HCT116 (cell line): ENCODE measurements around the gene ACOXL. TPM values are rescaled to one million over a fixed set of nuclear protein-coding genes. Genes with fewer than 3 reads are reported as not detected.

ENCODE experiments used
- ATAC-seq: fragments of 200-7000 bp; cut with Tn5 transposase; 2 replicates; pipeline ENCODE4 v1.9.1; 2020; ENCODE audit warnings: mild to moderate bottlenecking, moderate library complexity
- BruUV-seq: library from RNA; stranded (reverse); fragments of 400-500 nt; replicated peaks from 2 replicates; lab custom pipeline; 2021; lab: Mats Ljungman, UMichigan
- CTCF ChIA-PET: fragments of 300-600 bp; sonication (Branson Sonifier 250); formaldehyde crosslinking; loops from one replicate; lab custom pipeline; 2021; ENCODE audit warnings: antibody characterized with exemption; lab: Charles Lee
- POLR2A ChIA-PET: fragments of 300-600, 350-600 bp; sonication (Branson Sonifier 250); formaldehyde crosslinking; loops from one replicate; lab custom pipeline; 2021; ENCODE audit warnings: antibody characterized with exemption; lab: Charles Lee
- RAD21 ChIA-PET, 2 experiments: fragments of 300-600 bp; sonication (Branson Sonifier 250); formaldehyde crosslinking; loops; one replicate each; lab custom pipeline; 2023; ENCODE audit warnings: low total read pairs in 2 of 2; ENCODE audit not compliant: uncharacterized antibody in 2 of 2, unreplicated experiment in 2 of 2, low non-redundant PET in 1 of 2; lab: Charles Lee
- DNase-seq: peaks from one replicate; pipeline ENCODE4 v3.0.0-alpha.2; 2010; ENCODE audit warnings: low read depth, low spot score
- H2AFZ ChIP-seq: fragments of 200-600 bp; shearing (Covaris generic), sonication (generic); 2 replicates; pipeline ENCODE4 v1.6.1; 2017; ENCODE audit warnings: low read depth, mixed run types, mixed read lengths, antibody characterized with exemption, low read length; ENCODE audit not compliant: poor library complexity, severe bottlenecking
- H3K27ac ChIP-seq: 2 replicates; pipeline ENCODE4 v1.5.1; 2012; ENCODE audit warnings: low read depth, low read length
- H3K27me3 ChIP-seq: fragments of 200-600 bp; sonication (generic); 2 replicates; pipeline ENCODE4 v1.6.1; 2016; ENCODE audit warnings: mixed run types, low read length, mixed read lengths; ENCODE audit not compliant: insufficient read depth
- H3K36me3 ChIP-seq, 2 experiments: fragments of 200-500 bp in 1 of 2; fragments of 200-600 bp in 1 of 2; sonication (Bioruptor generic) in 1 of 2; sonication (generic) in 1 of 2; 2 replicates each; pipeline versions ENCODE4 v1.5.1 to v1.6.1; 2014 to 2016; ENCODE audit warnings: low read length in 2 of 2, inconsistent platforms in 1 of 2, mixed read lengths in 1 of 2, mixed run types in 1 of 2; ENCODE audit not compliant: insufficient read depth in 2 of 2, control insufficient read depth in 1 of 2
- H3K4me1 ChIP-seq, 2 experiments: fragments of 200-600 bp in 1 of 2; sonication (generic) in 1 of 2; 2 replicates each; pipeline versions ENCODE4 v1.5.1 to v1.6.1; 2012 to 2017; ENCODE audit warnings: low read length in 2 of 2, inconsistent platforms in 1 of 2, mild to moderate bottlenecking in 1 of 2, mixed read lengths in 1 of 2, mixed run types in 1 of 2, moderate library complexity in 1 of 2; ENCODE audit not compliant: insufficient read depth in 2 of 2, control insufficient read depth in 1 of 2
- H3K4me2 ChIP-seq: fragments of 200-600 bp; sonication (generic); 2 replicates; pipeline ENCODE4 v1.6.1; 2017; ENCODE audit warnings: mixed run types, low read length, mixed read lengths
- H3K4me3 ChIP-seq, 2 experiments: fragments of 200-600 bp in 1 of 2; sonication (generic) in 1 of 2; replicated peaks in 1 of 2; 2 replicates each; pipeline ENCODE4 v1.5.1; 2011 to 2016; ENCODE audit warnings: low read length in 2 of 2, control low read depth in 1 of 2, low read depth in 1 of 2, mild to moderate bottlenecking in 1 of 2, mixed read lengths in 1 of 2, mixed run types in 1 of 2
- H3K79me2 ChIP-seq: fragments of 200-600 bp; sonication (generic); 2 replicates; pipeline ENCODE4 v1.6.1; 2017; ENCODE audit warnings: mild to moderate bottlenecking, mixed run types, low read length, moderate library complexity, mixed read lengths; ENCODE audit not compliant: insufficient read depth
- H3K9ac ChIP-seq: fragments of 200-600 bp; sonication (generic); 2 replicates; pipeline ENCODE4 v1.6.1; 2016; ENCODE audit warnings: low read length, mixed read lengths
- H3K9me2 ChIP-seq: fragments of 200-600 bp; sonication (generic), shearing (Covaris generic); 2 replicates; pipeline ENCODE4 v1.6.1; 2017; ENCODE audit warnings: mixed run types, mild to moderate bottlenecking, moderate library complexity; ENCODE audit not compliant: insufficient read depth
- H3K9me3 ChIP-seq, 2 experiments: fragments of 200-500 bp in 1 of 2; fragments of 200-600 bp in 1 of 2; sonication (Bioruptor generic) in 1 of 2; sonication (generic) in 1 of 2; 2 replicates each; pipeline ENCODE4 v1.6.1; 2014 to 2017; ENCODE audit warnings: low read length in 2 of 2, mixed read lengths in 2 of 2, inconsistent platforms in 1 of 2, low read depth in 1 of 2, mild to moderate bottlenecking in 1 of 2, mixed run types in 1 of 2, moderate library complexity in 1 of 2; ENCODE audit not compliant: control insufficient read depth in 1 of 2, insufficient read depth in 1 of 2
- H4K20me1 ChIP-seq: fragments of 200-600 bp; sonication (generic), shearing (Covaris generic); 2 replicates; pipeline ENCODE4 v1.6.1; 2017; ENCODE audit warnings: mixed run types, mild to moderate bottlenecking, moderate library complexity; ENCODE audit not compliant: insufficient read depth
- ATF3 ChIP-seq: IDR thresholded peaks from 2 replicates; pipeline ENCODE4 v1.6.1; 2012
- CTCF ChIP-seq, 3 experiments: fragments of 200-600 bp in 1 of 3; sonication (generic) in 1 of 3; IDR thresholded peaks in 2 of 3; conservative IDR thresholded peaks in 1 of 3; 2 replicates each; pipeline ENCODE4 v1.5.1; 2012 to 2017; ENCODE audit warnings: low read depth in 2 of 3, low read length in 2 of 3, antibody characterized with exemption in 1 of 3, borderline replicate concordance in 1 of 3, control low read depth in 1 of 3, mild to moderate bottlenecking in 1 of 3, mixed read lengths in 1 of 3, mixed run types in 1 of 3, moderate library complexity in 1 of 3; ENCODE audit not compliant: insufficient read depth in 1 of 3
- EGR1 ChIP-seq: IDR thresholded peaks from 2 replicates; pipeline ENCODE4 v1.6.1; 2012; ENCODE audit warnings: low read depth
- ELF1 ChIP-seq: IDR thresholded peaks from 2 replicates; pipeline ENCODE4 v1.6.1; 2012; ENCODE audit warnings: low read depth, borderline replicate concordance
- EZH2 ChIP-seq: fragments of 200-600 bp; sonication (generic); IDR thresholded peaks from 2 replicates; pipeline ENCODE4 v1.6.1; 2017; ENCODE audit warnings: antibody characterized with exemption, mixed run types
- EZH2phosphoT487 ChIP-seq: fragments of 200-600 bp; IDR thresholded peaks from 2 replicates; pipeline ENCODE4 v1.6.1; 2018; ENCODE audit warnings: antibody characterized with exemption, borderline replicate concordance
- FOSL1 ChIP-seq: IDR thresholded peaks from 2 replicates; pipeline ENCODE4 v1.6.1; 2012; ENCODE audit warnings: low read depth
- JUND ChIP-seq: IDR thresholded peaks from 2 replicates; pipeline ENCODE4 v1.6.1; 2012
- MAX ChIP-seq: IDR thresholded peaks from 2 replicates; pipeline ENCODE4 v1.6.1; 2012
- POLR2A ChIP-seq: IDR thresholded peaks from 2 replicates; pipeline ENCODE4 v1.7.0; 2011; ENCODE audit warnings: borderline replicate concordance; ENCODE audit not compliant: insufficient read depth, insufficient read length; ENCODE audit errors: extremely low read depth
- RAD21 ChIP-seq: IDR thresholded peaks from 2 replicates; pipeline ENCODE4 v1.6.1; 2012; ENCODE audit warnings: low read depth, mild to moderate bottlenecking
- REST ChIP-seq: IDR thresholded peaks from 2 replicates; pipeline ENCODE4 v1.6.1; 2012; ENCODE audit warnings: low read depth
- SIN3A ChIP-seq: IDR thresholded peaks from 2 replicates; pipeline ENCODE4 v1.6.1; 2012; ENCODE audit warnings: low read depth
- SP1 ChIP-seq: IDR thresholded peaks from 2 replicates; pipeline ENCODE4 v1.6.1; 2012; ENCODE audit warnings: low read depth
- SRF ChIP-seq: IDR thresholded peaks from 2 replicates; pipeline ENCODE4 v1.6.1; 2012; ENCODE audit warnings: low read depth
- TCF7L2 ChIP-seq: IDR thresholded peaks from 2 replicates; pipeline ENCODE4 v1.7.0; 2011; ENCODE audit warnings: borderline replicate concordance, inconsistent platforms; ENCODE audit not compliant: insufficient read depth, insufficient read length; ENCODE audit errors: extremely low read depth
- YY1 ChIP-seq: IDR thresholded peaks from 2 replicates; pipeline ENCODE4 v1.6.1; 2011; ENCODE audit warnings: low read length, low read depth, moderate library complexity, mild to moderate bottlenecking; ENCODE audit not compliant: insufficient replicate concordance; ENCODE audit errors: extremely low read depth
- ZBTB33 ChIP-seq: IDR thresholded peaks from 2 replicates; pipeline ENCODE4 v1.6.1; 2011; ENCODE audit warnings: mild to moderate bottlenecking, low read length, moderate library complexity; ENCODE audit not compliant: insufficient replicate concordance; ENCODE audit errors: extremely low read depth
- ZFX ChIP-seq: fragments of 450-650 bp; IDR thresholded peaks from 2 replicates; pipeline ENCODE4 v1.6.1; 2017
- ZNF274 ChIP-seq: fragments of 200-500 bp; sonication (Bioruptor generic); IDR thresholded peaks from 2 replicates; pipeline ENCODE4 v1.6.1; 2014; ENCODE audit warnings: mild to moderate bottlenecking, low read depth, low read length, inconsistent platforms
- intact Hi-C: fragments of 100-400 bp; cut with micrococcal nuclease; formaldehyde crosslinking; loops from 2 replicates; pipeline ENCODE4 v1.10.0; 2022
- total RNA-seq: library from RNA; stranded (reverse); gene quantifications from one replicate; pipeline ENCODE4 v1.2.1, GENCODE V29; 2021; ENCODE audit not compliant: unreplicated experiment

The ACOXL gene
- total RNA-seq, 1 experiment from 2014 or later, result 5.5 TPM

GRCh38 chr2:110998311-110998710 lies 265.9 kb downstream of the ACOXL start:
- no peak overlapping the region for H3K4me3 ChIP-seq
- no peaks in the 10 kb centered on the region for H3K79me2 ChIP-seq
- ATAC-seq, result no peak
- no peaks in the 10 kb centered on the region for H3K9me3 ChIP-seq
- H3K9me2 ChIP-seq, result no peaks in the 10 kb centered on the region
- intact Hi-C loops, result no loop called here
- no peak overlapping the region for H3K4me2 ChIP-seq
- no peak overlapping the region for H2AFZ ChIP-seq
- BruUV-seq, result no TSS peak
- RAD21 ChIA-PET, result no interaction called here
- CTCF ChIA-PET, result no interaction called here
- H3K27me3 ChIP-seq, result no peaks in the 10 kb centered on the region
- no peak for DNase-seq
- no peak overlapping the region for H3K9ac ChIP-seq
- H3K36me3 ChIP-seq, result no peaks in the 10 kb centered on the region
- POLR2A ChIA-PET, result no interaction called here
- H4K20me1 ChIP-seq, result no peaks in the 10 kb centered on the region
- no peak for TF ChIP-seq ZNF274
- no peak for TF ChIP-seq ELF1
- TF ChIP-seq YY1, result no peak
- no peak for TF ChIP-seq REST
- TF ChIP-seq ZBTB33, result no peak
- no peak for TF ChIP-seq MAX
- TF ChIP-seq JUND, result no peak
- TF ChIP-seq SRF, result no peak
- TF ChIP-seq TCF7L2, result no peak
- TF ChIP-seq RAD21, result no peak
- no peak for TF ChIP-seq SP1
- TF ChIP-seq ATF3, result no peak
- no peak for TF ChIP-seq CTCF (IDR thresholded peaks at IDR 0.05 in 2 of 3, conservative IDR thresholded peaks at IDR 0.05 in 1 of 3; ENCODE audit: borderline replicate concordance in 1 of 3, insufficient read depth in 1 of 3, low read depth in 2 of 3, low read length in 2 of 3)
- TF ChIP-seq FOSL1, result no peak
- TF ChIP-seq EZH2, result no peak
- no peak for TF ChIP-seq POLR2A
- TF ChIP-seq EGR1, result no peak
- no peak for TF ChIP-seq EZH2phosphoT487
- no peak for TF ChIP-seq SIN3A
- no peak for TF ChIP-seq ZFX
- H3K27ac ChIP-seq, result no peak overlapping the region
- H3K4me1 ChIP-seq, result peaks cover 4 to 6% of the 10 kb centered on the region in 2 experiments; a peak in 3 of 4 replicates
